Endothelial cell (in vitro differentiated cells): ENCODE data around the gene SCNN1B. TPM values are rescaled to one million over a fixed set of nuclear protein-coding genes. Genes with fewer than 3 reads are reported as not detected.

Experiments
- DNase-seq: peaks from one replicate; pipeline ENCODE4 v3.0.0; 2021; ENCODE audit warnings: low spot score
- H3K27ac Mint-ChIP-seq: one replicate; pipeline ENCODE4 v1.8.0; 2021; ENCODE audit warnings: mixed read lengths, inconsistent platforms; ENCODE audit not compliant: unreplicated experiment
- H3K27me3 Mint-ChIP-seq: one replicate; pipeline ENCODE4 v1.8.0; 2021; ENCODE audit warnings: mild to moderate bottlenecking, moderate library complexity, mixed read lengths, inconsistent platforms; ENCODE audit not compliant: unreplicated experiment
- H3K36me3 Mint-ChIP-seq: one replicate; pipeline ENCODE4 v1.8.0; 2021; ENCODE audit warnings: mild to moderate bottlenecking, low read depth, mixed read lengths, inconsistent platforms; ENCODE audit not compliant: unreplicated experiment
- H3K4me1 Mint-ChIP-seq: one replicate; pipeline ENCODE4 v1.8.0; 2021; ENCODE audit warnings: mild to moderate bottlenecking, mixed read lengths, inconsistent platforms; ENCODE audit not compliant: unreplicated experiment
- H3K4me3 Mint-ChIP-seq: one replicate; pipeline ENCODE4 v1.8.0; 2021; ENCODE audit warnings: mild to moderate bottlenecking, mixed read lengths, inconsistent platforms; ENCODE audit not compliant: unreplicated experiment
- H3K9me3 Mint-ChIP-seq: one replicate; pipeline ENCODE4 v1.8.0; 2021; ENCODE audit warnings: mixed read lengths, inconsistent platforms; ENCODE audit not compliant: unreplicated experiment
- total RNA-seq: library from RNA; stranded (reverse); fragmentation: NEBNext Ultra II Directional; extraction: Animal tissue kit (Norgen Biotek cat#: 25700); gene quantifications from one replicate; pipeline ENCODE4 v1.2.1, GENCODE V29; 2021; ENCODE audit not compliant: unreplicated experiment
- TF ChIP-seq, protein P1 (sequence below): fragments of 200-600 bp; sonication (generic); IDR thresholded peaks from one replicate; pipeline ENCODE4 v1.5.0; 2021; ENCODE audit warnings: antibody characterized with exemption; ENCODE audit not compliant: unreplicated experiment

SCNN1B gene
- total RNA-seq, 1 donor from 2014 or later: not detected

DNA sequence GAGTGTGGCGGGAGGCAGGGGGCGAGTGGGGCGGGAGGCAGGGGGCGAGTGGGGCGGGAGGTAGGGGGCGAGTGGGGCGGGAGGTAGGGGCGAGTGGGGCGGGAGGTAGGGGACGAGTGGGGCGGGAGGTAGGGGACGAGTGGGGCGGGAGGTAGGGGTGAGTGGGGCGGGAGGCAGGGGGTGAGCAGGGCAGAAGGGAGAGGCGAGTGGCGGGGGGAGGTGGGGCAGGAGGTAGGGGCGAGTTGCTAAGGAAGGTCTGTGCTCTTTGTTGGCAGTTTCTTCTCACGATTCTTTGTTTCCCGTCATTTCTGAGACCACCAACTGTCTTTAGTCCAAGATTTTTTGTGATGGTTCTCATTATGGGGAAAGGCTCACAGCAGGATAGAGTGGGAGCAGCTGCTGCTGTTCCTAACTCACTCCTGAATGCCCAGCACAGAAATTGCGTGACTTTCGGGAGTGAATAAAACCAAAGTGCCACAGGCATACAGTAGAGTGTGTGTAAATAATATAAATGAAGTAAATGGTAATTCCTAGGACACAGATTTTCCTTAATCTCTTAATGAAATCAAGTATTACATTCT lies 106.2 kb downstream of the SCNN1B start:
- no peak overlapping the region for H3K4me3 Mint-ChIP-seq
- H3K27ac Mint-ChIP-seq: no peak overlapping the region
- no peak for DNase-seq
- H3K4me1 Mint-ChIP-seq: no peaks in the 10 kb centered on the region
- no peaks in the 10 kb centered on the region for H3K27me3 Mint-ChIP-seq
- H3K36me3 Mint-ChIP-seq: peaks cover 19% of the 10 kb centered on the region
- no peaks in the 10 kb centered on the region for H3K9me3 Mint-ChIP-seq
- TF ChIP-seq, protein P1, sequence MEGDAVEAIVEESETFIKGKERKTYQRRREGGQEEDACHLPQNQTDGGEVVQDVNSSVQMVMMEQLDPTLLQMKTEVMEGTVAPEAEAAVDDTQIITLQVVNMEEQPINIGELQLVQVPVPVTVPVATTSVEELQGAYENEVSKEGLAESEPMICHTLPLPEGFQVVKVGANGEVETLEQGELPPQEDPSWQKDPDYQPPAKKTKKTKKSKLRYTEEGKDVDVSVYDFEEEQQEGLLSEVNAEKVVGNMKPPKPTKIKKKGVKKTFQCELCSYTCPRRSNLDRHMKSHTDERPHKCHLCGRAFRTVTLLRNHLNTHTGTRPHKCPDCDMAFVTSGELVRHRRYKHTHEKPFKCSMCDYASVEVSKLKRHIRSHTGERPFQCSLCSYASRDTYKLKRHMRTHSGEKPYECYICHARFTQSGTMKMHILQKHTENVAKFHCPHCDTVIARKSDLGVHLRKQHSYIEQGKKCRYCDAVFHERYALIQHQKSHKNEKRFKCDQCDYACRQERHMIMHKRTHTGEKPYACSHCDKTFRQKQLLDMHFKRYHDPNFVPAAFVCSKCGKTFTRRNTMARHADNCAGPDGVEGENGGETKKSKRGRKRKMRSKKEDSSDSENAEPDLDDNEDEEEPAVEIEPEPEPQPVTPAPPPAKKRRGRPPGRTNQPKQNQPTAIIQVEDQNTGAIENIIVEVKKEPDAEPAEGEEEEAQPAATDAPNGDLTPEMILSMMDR: no peak

DNA sequence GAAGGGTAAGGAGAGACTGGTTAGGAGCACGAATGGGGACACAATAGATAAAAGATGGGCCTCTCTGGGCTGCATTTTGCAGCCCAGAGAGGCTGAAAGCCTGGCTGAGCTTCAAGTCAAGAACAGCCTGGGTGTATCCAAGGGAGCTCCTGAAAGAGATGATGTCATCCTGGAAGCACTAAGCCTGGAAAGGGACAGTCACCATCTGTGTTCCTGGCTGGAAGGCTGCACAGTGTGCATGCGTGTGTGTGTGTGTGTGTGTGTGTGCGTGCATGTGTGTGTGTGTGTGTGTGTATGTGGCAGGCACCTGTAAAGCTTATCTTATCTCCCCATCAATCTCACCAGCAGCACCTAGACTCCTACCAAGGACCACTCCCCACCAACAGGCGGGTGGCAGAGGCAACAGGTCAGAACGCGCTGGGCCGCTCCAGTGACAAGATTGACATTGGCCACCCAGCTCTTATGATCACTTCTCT lies 106.8 kb downstream of the SCNN1B start:
- Mint-ChIP-seq H3K4me3 (no peak overlapping the region), H3K4me1 (no peaks in the 10 kb centered on the region), H3K27me3 (no peaks in the 10 kb centered on the region), H3K27ac (no peak overlapping the region), H3K36me3 (peaks cover 23% of the 10 kb centered on the region), H3K9me3 (no peaks in the 10 kb centered on the region)
- no peak for DNase-seq
- TF ChIP-seq, protein P1: no peak

DNA sequence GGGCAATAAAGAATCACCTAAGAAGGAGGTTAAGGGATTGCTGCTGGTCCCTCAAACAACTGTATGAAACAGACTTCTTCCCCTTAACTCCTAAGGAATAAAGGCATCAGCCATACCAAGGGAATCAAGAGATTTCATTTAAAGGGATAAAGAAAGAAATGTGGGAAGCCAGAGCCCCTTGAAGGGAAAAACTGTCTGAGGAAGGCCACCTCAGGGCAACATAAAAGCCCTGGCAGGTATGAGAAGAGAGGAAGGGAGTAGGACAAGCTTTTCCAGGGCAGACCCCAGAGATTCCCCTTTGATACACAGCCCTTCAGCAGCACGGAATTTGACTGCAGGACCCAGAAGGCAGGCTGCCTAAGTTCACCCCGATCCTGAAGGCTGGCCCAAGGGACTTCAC lies 107.4 kb downstream of the SCNN1B start:
- no peak for DNase-seq
- TF ChIP-seq, protein P1: no peak
- Mint-ChIP-seq H3K27me3 (no peaks in the 10 kb centered on the region), H3K4me1 (no peaks in the 10 kb centered on the region), H3K9me3 (no peaks in the 10 kb centered on the region), H3K27ac (no peak overlapping the region), H3K36me3 (peaks cover 23% of the 10 kb centered on the region), H3K4me3 (no peak overlapping the region)

DNA sequence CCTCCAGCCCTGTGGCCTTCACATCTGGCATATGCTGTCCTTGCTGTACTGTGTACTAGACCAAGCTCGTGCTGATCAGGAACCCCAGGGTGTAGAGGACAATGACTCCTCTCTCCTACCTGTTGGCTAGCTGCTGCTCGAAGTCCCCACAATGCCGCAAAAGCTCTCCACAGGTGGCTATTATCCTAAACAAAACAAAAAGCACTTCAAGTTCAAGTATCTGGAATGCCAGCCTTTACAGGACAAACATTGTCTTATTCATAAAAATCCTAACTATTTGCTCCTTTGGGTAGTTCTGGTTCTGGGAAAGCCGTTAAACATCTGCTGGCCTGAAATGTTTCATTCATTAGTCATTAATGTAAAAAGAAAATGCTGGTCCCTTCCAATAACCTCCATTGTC lies 108.1 kb downstream of the SCNN1B start:
- Mint-ChIP-seq H3K36me3 (peaks cover 23% of the 10 kb centered on the region), H3K9me3 (no peaks in the 10 kb centered on the region), H3K4me1 (no peaks in the 10 kb centered on the region), H3K27me3 (no peaks in the 10 kb centered on the region), H3K27ac (no peak overlapping the region), H3K4me3 (no peak overlapping the region)
- TF ChIP-seq, protein P1: no peak
- DNase-seq: no peak

DNA sequence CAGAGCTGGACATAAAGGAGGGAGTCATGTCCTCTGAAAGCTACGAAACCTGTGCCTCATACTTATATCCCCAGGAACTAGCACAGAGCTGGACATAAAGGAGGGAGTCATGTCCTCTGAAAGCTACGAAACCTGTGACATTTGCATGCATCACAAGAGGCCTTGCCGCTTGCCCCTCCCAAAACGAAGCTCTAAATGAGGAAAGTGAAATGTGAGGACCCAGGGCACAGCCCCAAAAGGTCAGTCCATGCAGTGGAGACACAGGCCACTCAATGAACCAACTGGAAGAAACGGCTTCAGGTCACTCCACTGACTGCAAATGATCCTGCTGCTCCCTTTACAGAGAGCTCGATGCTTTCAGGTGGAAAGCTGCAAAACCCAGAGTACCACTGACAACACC lies 112.6 kb downstream of the SCNN1B start:
- TF ChIP-seq, protein P1: no peak
- Mint-ChIP-seq H3K36me3 (peaks cover 11% of the 10 kb centered on the region), H3K4me1 (no peaks in the 10 kb centered on the region), H3K9me3 (no peaks in the 10 kb centered on the region), H3K4me3 (no peak overlapping the region), H3K27ac (no peak overlapping the region), H3K27me3 (no peaks in the 10 kb centered on the region)
- DNase-seq: no peak
